Uterus (tissue), 4 donors: ENCODE data around the gene AGBL4. TPM values are rescaled to one million over a fixed set of nuclear protein-coding genes. Genes with fewer than 3 reads are reported as not detected.
"Not testable (repeated sequence)": the region's sequence is repeated elsewhere in the genome, so short reads cannot be mapped to it uniquely, and the experiment has no call there.

Source experiments
- DNase-seq, 2 donors: peaks; one replicate each; pipeline ENCODE4 v3.0.0-alpha.2; 2019 to 2020
- H3K27ac ChIP-seq, 2 donors: fragments of 200-600 bp; sonication (generic); 1 replicate in 1 of 2; 2 replicates in 1 of 2; pipeline ENCODE4 v1.5.1; 2016 to 2018
- H3K27me3 ChIP-seq, 2 donors: fragments of 200-600 bp; sonication (generic); one replicate each; pipeline ENCODE4 v1.5.1; 2018 to 2019; ENCODE audit warnings: control low read depth in 1 of 2
- H3K36me3 ChIP-seq, 2 donors: fragments of 200-600 bp; sonication (generic); one replicate each; pipeline ENCODE4 v1.5.1; 2019; ENCODE audit warnings: control low read depth in 1 of 2
- H3K4me1 ChIP-seq, 2 donors: fragments of 200-600 bp; sonication (generic); one replicate each; pipeline ENCODE4 v1.5.1; 2018 to 2019; ENCODE audit warnings: control low read depth in 1 of 2
- H3K4me3 ChIP-seq, 2 donors: fragments of 200-600 bp; sonication (generic); 1 replicate in 1 of 2; 2 replicates in 1 of 2; pipeline ENCODE4 v1.5.1; 2018 to 2019; ENCODE audit warnings: mild to moderate bottlenecking in 1 of 2
- H3K9me3 ChIP-seq, 2 donors: fragments of 200-600 bp; sonication (generic); one replicate each; pipeline ENCODE4 v1.5.1; 2019; ENCODE audit warnings: control low read depth in 1 of 2
- CTCF ChIP-seq, 4 experiments: fragments of 200-600 bp in 2 of 4; fragments of 450-650 bp in 2 of 4; sonication (generic) in 2 of 4; IDR thresholded peaks; one replicate each; pipeline ENCODE4 v1.5.1; 2016 to 2019; ENCODE audit warnings: antibody characterized with exemption in 4 of 4, mild to moderate bottlenecking in 2 of 4, moderate library complexity in 1 of 4
- POLR2A ChIP-seq, 2 donors: fragments of 450-650 bp; IDR thresholded peaks; one replicate each; pipeline ENCODE4 v1.6.1; 2016; ENCODE audit warnings: antibody characterized with exemption in 2 of 2, mild to moderate bottlenecking in 1 of 2, moderate library complexity in 1 of 2
- intact Hi-C: fragments of 100-400 bp; cut with DNase I; formaldehyde crosslinking; loops from one replicate; pipeline ENCODE4 v1.15.1; 2023; ENCODE audit warnings: low total_unique reads
- total RNA-seq, 4 donors: library from RNA; depleted of rRNA in 3 of 4; stranded (reverse); fragments of >200 nt in 3 of 4; gene quantifications; one replicate each; pipeline versions ENCODE4 v1.1.0 to v1.2.4, GENCODE V29; 2014 to 2023
- donor health status: DM: yes; HTN: yes; CAD: no.

AGBL4 gene
- total RNA-seq, 4 donors from 2014 or later: 0.85 to 1.9 TPM; not detected in 2

- DNase-seq: no peak
- TF ChIP-seq POLR2A (IDR thresholded peaks at IDR 0.05): no peak
- TF ChIP-seq CTCF (IDR thresholded peaks at IDR 0.05): no peak
- intact Hi-C loops: no loop called here
- Histone ChIP-seq H3K9me3 (no peaks in the 10 kb centered on the region), H3K27me3 (no peaks in the 10 kb centered on the region), H3K36me3 (no peaks in the 10 kb centered on the region), H3K27ac (no peak overlapping the region), H3K4me1 (no peaks in the 10 kb centered on the region), H3K4me3 (no peak overlapping the region)
Observed at GRCh38 chr1:49824261-49824660, 199.5 kb downstream of the AGBL4 start.

GRCh38 chr1:49817681-49818080, 206.1 kb downstream of the AGBL4 start:
- no peak for DNase-seq
- H3K36me3 ChIP-seq: no peaks in the 10 kb centered on the region
- no peaks in the 10 kb centered on the region for H3K9me3 ChIP-seq
- H3K4me1 ChIP-seq: no peaks in the 10 kb centered on the region
- intact Hi-C loops: no loop called here
- H3K27ac ChIP-seq: no peak overlapping the region
- TF ChIP-seq CTCF (IDR thresholded peaks at IDR 0.05) (no peak), POLR2A (IDR thresholded peaks at IDR 0.05) (no peak)
- H3K27me3 ChIP-seq: no peaks in the 10 kb centered on the region
- no peak overlapping the region for H3K4me3 ChIP-seq

GRCh38 chr1:49787013-49787412, 236.7 kb downstream of the AGBL4 start:
- H3K36me3 ChIP-seq, DNase-seq, H3K9me3 ChIP-seq, intact Hi-C loops, H3K27me3 ChIP-seq, H3K4me3 ChIP-seq, H3K27ac ChIP-seq, H3K4me1 ChIP-seq: not testable (repeated sequence)

DNA sequence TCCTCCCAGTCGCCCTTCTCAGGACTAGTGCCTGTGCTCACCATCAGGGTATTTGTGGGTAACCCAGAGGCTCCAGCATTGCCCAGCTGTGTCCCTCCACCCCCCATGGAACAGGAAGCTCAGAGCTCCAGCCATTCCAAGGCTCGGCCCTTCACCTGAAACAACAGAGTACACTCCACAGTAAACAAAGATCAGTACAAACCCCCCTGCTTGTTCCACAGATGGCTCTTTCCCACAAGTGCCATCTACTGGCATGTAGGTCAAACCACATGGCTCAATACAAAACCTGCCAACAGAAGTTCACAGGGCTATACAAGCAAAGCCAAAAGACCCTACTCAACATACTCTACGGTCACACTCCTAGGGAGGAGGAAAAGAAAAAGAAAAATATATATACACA, 258.7 kb downstream of the AGBL4 start:
- TF ChIP-seq CTCF (IDR thresholded peaks at IDR 0.05) (no peak), POLR2A (IDR thresholded peaks at IDR 0.05) (no peak)

DNA sequence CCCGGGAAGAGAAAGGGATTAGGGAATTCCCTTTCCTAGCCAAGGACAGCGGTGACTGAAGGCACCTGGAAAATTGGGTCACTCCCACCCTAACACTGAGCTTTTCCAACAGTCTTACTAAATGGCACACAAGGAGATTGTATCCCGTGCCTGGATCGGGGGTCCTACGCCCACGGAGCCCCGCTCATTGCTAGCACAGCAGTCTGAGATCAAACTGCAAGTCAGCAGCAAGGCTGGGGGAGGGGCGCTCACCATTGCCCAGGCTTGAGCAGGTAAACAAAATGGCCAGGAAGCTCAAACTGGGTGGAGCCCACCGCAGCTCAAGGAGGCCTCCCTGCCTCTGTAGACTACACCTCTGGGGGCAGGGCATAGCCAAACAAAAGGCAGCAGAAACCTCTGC, 285.6 kb downstream of the AGBL4 start:
- H3K36me3 ChIP-seq, H3K27ac ChIP-seq, H3K4me1 ChIP-seq, H3K4me3 ChIP-seq, H3K9me3 ChIP-seq, H3K27me3 ChIP-seq, intact Hi-C loops, DNase-seq: not testable (repeated sequence)

More for the DNA sequence above, 258.7 kb downstream of the AGBL4 start:
- Histone ChIP-seq H3K4me1 (no peaks in the 10 kb centered on the region), H3K36me3 (no peaks in the 10 kb centered on the region), H3K27ac (no peak overlapping the region), H3K27me3 (no peaks in the 10 kb centered on the region), H3K9me3 (peaks cover 0 to 2% of the 10 kb centered on the region in 2 donors), H3K4me3 (no peak overlapping the region)
- no peak for DNase-seq
- intact Hi-C loops: no loop called here

GRCh38 chr1:49728377-49728776, 295.4 kb downstream of the AGBL4 start:
- Histone ChIP-seq H3K36me3 (no peaks in the 10 kb centered on the region), H3K4me3 (no peak overlapping the region), H3K9me3 (no peaks in the 10 kb centered on the region), H3K4me1 (no peaks in the 10 kb centered on the region), H3K27me3 (no peaks in the 10 kb centered on the region), H3K27ac (no peak overlapping the region)
- no peak for DNase-seq
- no peak for TF ChIP-seq POLR2A (IDR thresholded peaks at IDR 0.05)
- TF ChIP-seq CTCF (IDR thresholded peaks at IDR 0.05): no peak
- intact Hi-C loops: no loop called here
